HFFc6 (cell line): ENCODE measurements around the gene CLCN1. TPM values are rescaled to one million over a fixed set of nuclear protein-coding genes. Genes with fewer than 3 reads are reported as not detected.

Experiments
- DNase-seq: peaks from one replicate; pipeline ENCODE4 v3.0.0-alpha.2; 2018
- H3K27ac Mint-ChIP-seq: 2 replicates; pipeline ENCODE4 v1.8.0; 2020; ENCODE audit warnings: mild to moderate bottlenecking, mixed read lengths
- H3K27me3 Mint-ChIP-seq: 2 replicates; pipeline ENCODE4 v1.8.0; 2021; ENCODE audit warnings: mild to moderate bottlenecking, moderate library complexity, mixed read lengths; ENCODE audit not compliant: insufficient read depth
- H3K36me3 Mint-ChIP-seq: 2 replicates; pipeline ENCODE4 v1.8.0; 2021; ENCODE audit warnings: low read depth, mixed read lengths
- H3K4me1 Mint-ChIP-seq: 2 replicates; pipeline ENCODE4 v1.8.0; 2020; ENCODE audit warnings: low read depth, mixed read lengths
- H3K4me3 Mint-ChIP-seq: 2 replicates; pipeline ENCODE4 v1.8.0; 2020; ENCODE audit warnings: mild to moderate bottlenecking, moderate library complexity, mixed read lengths
- H3K9me3 Mint-ChIP-seq: 2 replicates; pipeline ENCODE4 v1.8.0; 2020; ENCODE audit warnings: mild to moderate bottlenecking, mixed read lengths
- total RNA-seq, 6 experiments: library from RNA; stranded (reverse); fragmentation: NEBNext Ultra II Directional; extraction: Animal tissue kit (Norgen Biotek cat#: 25700); gene quantifications; 2 replicates in 1 of 6; 3 replicates in 5 of 6; pipeline ENCODE4 v1.2.3, GENCODE V29; 2021
- TF ChIP-seq, protein P1 (sequence below): fragments of 200-600 bp; sonication (generic); IDR thresholded peaks from 2 replicates; pipeline ENCODE4 v1.5.0; 2021; ENCODE audit warnings: antibody characterized with exemption, mild to moderate bottlenecking

Gene CLCN1
- total RNA-seq, 6 experiments from 2014 or later = not detected

DNA sequence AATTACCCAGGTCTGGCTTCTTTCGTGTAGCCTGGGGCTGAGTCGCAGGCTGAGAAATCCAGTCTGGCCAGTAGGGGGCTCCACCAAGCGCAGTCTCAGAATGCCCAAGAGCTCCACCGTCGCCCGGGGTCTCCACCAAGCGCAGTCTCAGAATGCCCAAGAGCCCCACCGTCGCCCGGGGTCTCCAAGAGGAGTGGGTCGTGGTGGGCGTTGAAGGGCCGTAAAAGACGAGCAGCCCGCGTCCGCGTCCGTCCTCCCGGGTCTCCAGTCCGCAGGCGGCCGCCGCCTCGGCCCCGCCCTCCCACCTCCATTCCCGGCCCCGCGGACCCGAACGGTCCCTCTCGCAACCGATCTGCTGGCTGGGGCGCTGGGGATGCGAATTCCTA, 64.3 kb downstream of the CLCN1 start:
- peak overlapping the region; percentile 89 for H3K4me3 Mint-ChIP-seq
- peaks cover 37% of the 10 kb centered on the region for H3K4me1 Mint-ChIP-seq
- H3K27me3 Mint-ChIP-seq = no peaks in the 10 kb centered on the region; the same call in 1 of the 2 replicates
- TF ChIP-seq, protein P1, sequence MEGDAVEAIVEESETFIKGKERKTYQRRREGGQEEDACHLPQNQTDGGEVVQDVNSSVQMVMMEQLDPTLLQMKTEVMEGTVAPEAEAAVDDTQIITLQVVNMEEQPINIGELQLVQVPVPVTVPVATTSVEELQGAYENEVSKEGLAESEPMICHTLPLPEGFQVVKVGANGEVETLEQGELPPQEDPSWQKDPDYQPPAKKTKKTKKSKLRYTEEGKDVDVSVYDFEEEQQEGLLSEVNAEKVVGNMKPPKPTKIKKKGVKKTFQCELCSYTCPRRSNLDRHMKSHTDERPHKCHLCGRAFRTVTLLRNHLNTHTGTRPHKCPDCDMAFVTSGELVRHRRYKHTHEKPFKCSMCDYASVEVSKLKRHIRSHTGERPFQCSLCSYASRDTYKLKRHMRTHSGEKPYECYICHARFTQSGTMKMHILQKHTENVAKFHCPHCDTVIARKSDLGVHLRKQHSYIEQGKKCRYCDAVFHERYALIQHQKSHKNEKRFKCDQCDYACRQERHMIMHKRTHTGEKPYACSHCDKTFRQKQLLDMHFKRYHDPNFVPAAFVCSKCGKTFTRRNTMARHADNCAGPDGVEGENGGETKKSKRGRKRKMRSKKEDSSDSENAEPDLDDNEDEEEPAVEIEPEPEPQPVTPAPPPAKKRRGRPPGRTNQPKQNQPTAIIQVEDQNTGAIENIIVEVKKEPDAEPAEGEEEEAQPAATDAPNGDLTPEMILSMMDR = peak; percentile 97
- peak; percentile 68 for DNase-seq
- H3K9me3 Mint-ChIP-seq = peaks cover 6% of the 10 kb centered on the region; the same call in 1 of the 2 replicates
- H3K36me3 Mint-ChIP-seq = peaks cover 21% of the 10 kb centered on the region
- peak overlapping the region; percentile 86 for H3K27ac Mint-ChIP-seq

DNA sequence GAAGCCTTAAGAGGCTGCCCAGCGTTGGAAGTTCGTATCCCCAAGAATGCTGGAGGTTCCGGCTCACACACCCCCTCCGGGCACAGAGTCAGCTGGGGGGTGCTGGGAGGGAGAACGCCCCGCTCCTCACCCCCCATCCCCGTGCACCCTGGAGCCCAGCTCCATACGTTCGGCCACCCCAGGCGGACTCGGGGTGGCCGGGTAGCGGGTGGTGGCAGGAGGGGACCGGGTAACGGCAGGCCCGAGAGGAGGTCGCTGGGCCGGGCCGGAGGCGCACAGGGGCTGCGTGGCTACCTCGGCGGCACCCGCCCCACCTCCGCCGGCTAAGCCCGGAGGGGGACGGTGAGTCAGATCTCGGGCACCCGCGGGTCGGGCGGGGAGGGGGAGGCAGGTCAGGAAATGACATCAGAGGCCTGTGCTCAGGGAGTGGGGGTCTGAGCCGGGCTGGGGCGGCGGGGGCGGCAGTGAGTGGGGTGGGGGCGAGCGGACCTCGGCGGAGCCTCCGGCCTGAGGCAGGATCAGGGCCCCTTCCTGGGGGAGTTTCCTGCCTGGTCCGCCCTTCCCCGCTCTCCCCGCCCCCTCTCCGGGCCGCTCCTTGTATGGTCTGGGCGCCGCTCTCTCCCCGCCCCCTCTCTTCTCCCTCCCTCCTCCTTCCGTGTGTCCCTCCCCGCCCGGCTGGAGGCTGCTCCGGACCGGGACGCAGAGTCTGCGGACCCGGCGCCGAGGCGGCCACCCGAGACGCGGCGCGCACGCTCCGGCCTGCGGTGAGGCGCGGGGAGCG, 64.9 kb downstream of the CLCN1 start, which contains the start of gene ZYX:
Gene ZYX, plus strand, starts transcription at position 700 of the 781 bp plus-strand sequence. CDS start 227 bp downstream, outside the sequence.
- H3K27me3 Mint-ChIP-seq = no peaks in the 10 kb centered on the region; the same call in 1 of the 2 replicates

DNA sequence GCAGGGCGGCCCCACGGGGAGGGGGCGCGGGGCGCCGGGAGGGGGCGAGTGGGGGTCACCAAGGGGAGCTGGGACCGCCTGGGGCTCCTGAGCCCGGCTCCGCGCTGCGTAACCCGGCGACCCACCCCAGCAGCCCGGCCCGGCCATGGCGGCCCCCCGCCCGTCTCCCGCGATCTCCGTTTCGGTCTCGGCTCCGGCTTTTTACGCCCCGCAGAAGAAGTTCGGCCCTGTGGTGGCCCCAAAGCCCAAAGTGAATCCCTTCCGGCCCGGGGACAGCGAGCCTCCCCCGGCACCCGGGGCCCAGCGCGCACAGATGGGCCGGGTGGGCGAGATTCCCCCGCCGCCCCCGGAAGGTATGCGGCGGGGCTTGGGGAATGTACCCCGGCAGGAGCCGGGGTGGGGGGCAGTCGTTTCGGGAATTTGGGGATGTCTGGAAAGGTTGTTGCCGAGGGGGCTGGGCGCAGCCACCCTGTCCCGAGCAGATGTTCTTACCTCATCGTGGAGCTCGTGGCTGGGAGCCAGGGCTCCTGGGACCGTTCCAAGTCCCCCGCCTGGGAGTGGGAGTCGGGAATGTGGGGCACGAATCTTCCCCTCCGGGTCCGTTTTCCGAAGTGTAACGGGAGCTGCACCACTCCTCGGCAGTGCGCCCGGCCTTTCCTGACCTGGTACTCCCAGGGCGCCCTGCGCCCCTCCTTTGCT, 65.7 kb downstream of the CLCN1 start:
- H3K27ac Mint-ChIP-seq = no peak overlapping the region
- TF ChIP-seq, protein P1 = no peak
- peaks cover 6% of the 10 kb centered on the region; the same call in 1 of the 2 replicates for H3K9me3 Mint-ChIP-seq

More for the DNA sequence above, 64.9 kb downstream of the CLCN1 start, which contains the start of gene ZYX:
- H3K36me3 Mint-ChIP-seq = peaks cover 21% of the 10 kb centered on the region
- peak within 1 kb of the TSS; percentile 89 for H3K4me3 Mint-ChIP-seq
- TF ChIP-seq, protein P1 = no peak
- peaks cover 31% of the 10 kb centered on the region for H3K4me1 Mint-ChIP-seq
- peak; percentile 91 for DNase-seq
- peaks cover 6% of the 10 kb centered on the region; the same call in 1 of the 2 replicates for H3K9me3 Mint-ChIP-seq
- H3K27ac Mint-ChIP-seq = peak within 1 kb of the TSS; percentile 86

DNA sequence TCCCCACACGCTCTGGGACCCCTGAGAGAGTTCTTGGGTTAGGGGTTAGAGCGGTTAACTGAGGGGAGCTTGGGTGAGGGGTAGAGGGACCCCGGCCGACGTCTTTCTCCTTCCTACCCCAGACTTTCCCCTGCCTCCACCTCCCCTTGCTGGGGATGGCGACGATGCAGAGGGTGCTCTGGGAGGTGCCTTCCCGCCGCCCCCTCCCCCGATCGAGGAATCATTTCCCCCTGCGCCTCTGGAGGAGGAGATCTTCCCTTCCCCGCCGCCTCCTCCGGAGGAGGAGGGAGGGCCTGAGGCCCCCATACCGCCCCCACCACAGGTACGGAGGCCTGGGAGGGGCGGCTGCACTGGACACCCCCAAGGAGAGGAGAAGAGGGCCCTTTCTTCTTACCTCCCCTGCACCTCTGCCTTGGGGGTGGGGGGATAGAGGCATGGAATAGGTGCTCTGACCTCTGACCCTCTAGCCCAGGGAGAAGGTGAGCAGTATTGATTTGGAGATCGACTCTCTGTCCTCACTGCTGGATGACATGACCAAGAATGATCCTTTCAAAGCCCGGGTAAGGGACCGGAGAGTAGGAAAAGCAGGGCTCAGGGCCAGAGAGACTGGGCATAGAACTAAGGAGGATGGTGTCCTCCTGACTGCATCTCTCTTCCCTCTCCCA, 66.3 kb downstream of the CLCN1 start:
- H3K27ac Mint-ChIP-seq = no peak overlapping the region
- DNase-seq = no peak
- H3K4me3 Mint-ChIP-seq = no peak overlapping the region
- H3K4me1 Mint-ChIP-seq = peaks cover 21% of the 10 kb centered on the region
- H3K36me3 Mint-ChIP-seq = peaks cover 18% of the 10 kb centered on the region
- peaks cover 6% of the 10 kb centered on the region; the same call in 1 of the 2 replicates for H3K9me3 Mint-ChIP-seq
- TF ChIP-seq, protein P1 = no peak
- no peaks in the 10 kb centered on the region; the same call in 1 of the 2 replicates for H3K27me3 Mint-ChIP-seq

More for the DNA sequence above, 65.7 kb downstream of the CLCN1 start:
- Mint-ChIP-seq H3K4me1 (peaks cover 23% of the 10 kb centered on the region), H3K4me3 (no peak overlapping the region), H3K36me3 (peaks cover 21% of the 10 kb centered on the region), H3K27me3 (no peaks in the 10 kb centered on the region; the same call in 1 of the 2 replicates)
- DNase-seq = peak; percentile 71
